GM18867 (cell line): ENCODE results near the gene PRICKLE3.
A peak's percentile ranks its signal among the peaks of the same experiment; 100 is the strongest.

Experiments
- ATAC-seq: cut with Tn5 transposase; IDR thresholded peaks from one replicate; pipeline ENCODE4 v1.9.1; 2021; ENCODE audit warnings: mild to moderate bottlenecking, moderate library complexity; ENCODE audit not compliant: unreplicated experiment

Gene PRICKLE3, protein sequence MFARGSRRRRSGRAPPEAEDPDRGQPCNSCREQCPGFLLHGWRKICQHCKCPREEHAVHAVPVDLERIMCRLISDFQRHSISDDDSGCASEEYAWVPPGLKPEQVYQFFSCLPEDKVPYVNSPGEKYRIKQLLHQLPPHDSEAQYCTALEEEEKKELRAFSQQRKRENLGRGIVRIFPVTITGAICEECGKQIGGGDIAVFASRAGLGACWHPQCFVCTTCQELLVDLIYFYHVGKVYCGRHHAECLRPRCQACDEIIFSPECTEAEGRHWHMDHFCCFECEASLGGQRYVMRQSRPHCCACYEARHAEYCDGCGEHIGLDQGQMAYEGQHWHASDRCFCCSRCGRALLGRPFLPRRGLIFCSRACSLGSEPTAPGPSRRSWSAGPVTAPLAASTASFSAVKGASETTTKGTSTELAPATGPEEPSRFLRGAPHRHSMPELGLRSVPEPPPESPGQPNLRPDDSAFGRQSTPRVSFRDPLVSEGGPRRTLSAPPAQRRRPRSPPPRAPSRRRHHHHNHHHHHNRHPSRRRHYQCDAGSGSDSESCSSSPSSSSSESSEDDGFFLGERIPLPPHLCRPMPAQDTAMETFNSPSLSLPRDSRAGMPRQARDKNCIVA

DNA sequence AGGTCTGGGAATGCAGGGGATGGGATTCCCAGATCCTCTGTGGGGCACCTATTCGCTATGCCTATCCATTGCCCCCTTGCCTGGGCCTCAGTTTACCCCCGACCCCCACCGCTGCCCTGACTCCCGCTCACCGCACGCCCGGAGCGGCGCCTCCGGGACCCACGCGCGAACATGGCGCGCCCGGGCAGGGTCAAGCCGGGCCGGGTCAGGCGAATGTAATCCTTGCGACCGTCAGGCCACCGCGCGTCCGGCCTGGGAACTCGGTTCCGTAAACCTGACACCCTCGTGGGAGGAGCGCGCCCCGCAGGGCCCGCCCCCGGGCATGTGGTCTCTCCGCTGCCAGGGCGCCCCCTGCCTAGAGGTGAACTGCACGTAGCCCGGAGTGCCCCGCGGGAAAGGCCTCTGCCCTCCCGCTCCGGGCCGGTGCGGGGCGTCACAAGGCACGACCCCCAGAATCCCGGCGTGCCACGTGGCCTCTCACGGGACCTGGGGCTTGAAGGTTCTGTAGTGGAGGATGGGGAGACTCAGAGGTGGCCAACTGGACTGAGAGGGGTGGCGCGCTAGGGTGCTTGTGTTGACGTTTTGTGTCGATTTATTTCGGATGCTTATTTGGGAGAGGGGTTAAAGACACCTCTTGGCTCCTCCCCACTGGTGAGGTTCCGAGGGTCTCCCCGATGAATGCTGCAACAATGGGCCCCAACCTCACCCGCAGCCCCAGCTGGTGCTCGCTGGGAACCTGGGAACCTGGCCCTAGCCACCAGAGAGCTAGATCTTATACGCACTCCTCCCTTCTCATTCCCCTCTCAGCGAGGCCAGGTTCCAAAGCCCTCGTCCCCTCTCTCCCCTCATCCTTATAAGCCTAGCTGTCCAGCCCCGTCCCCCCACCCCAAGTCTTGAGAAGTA lies at the start of gene PRICKLE3:
Gene PRICKLE3 (minus strand): TSS at position 249 of the 903 bp plus-strand sequence. CDS start 76 bp downstream, at position 173.
- ATAC-seq: peak; percentile 33

DNA sequence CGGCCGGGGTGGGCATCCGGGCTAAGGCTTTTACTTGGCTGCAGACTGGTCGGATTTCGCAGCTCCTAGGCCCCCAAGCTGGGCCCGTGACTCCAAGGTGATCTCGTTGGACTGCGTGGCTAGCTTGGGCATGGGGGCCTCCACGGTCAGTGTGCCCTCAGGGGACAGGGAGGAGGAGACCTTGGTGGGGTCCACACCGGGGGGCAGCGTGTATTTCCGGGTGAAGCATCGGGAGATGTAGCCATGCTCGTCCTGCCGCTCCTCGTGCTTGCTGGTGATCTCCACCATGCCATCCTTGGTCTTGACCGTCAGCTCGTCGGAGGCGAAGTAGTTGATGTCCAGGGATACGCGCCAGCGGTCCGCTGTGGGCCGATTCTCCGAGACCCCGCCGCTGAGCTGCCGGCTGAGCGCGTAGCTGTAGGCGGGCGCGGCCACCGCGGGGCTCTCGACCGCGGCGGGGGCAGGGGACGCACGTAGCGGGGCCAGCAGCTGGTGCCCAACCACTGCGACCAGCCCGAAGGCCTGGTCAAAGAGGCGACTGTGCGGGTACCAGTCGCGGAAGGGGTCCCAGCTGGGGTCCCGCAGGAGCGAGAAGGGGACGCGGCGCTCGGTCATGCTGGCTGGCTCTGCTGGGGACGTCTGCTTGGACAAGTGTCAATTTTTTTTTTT lies 47.8 kb upstream of the PRICKLE3 start:
- no peak for ATAC-seq

DNA sequence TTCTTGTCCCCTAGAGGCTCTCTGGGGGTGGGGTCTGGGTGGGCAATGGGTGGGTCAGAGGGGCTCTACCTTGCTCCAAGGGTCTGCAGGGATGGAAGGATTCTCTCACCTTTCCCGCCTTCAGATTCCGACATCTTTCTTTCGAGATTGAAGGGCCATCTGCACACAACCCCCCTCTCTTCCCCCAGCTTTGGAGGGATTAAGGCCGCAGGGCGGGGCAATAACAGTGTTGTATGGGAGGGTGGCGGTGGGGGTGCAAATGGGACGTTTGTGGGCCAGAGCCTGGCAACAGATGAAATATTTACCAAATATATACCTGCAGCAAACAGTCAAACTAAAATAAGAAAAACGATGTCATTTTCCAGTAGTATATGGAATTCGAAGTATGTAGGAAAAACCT lies 47.0 kb upstream of the PRICKLE3 start, which contains the start of gene CACNA1F:
Gene CACNA1F (minus strand): TSS at position 165 of the 400 bp plus-strand sequence. CDS start 31 bp downstream, at position 134.
- ATAC-seq: no peak

DNA sequence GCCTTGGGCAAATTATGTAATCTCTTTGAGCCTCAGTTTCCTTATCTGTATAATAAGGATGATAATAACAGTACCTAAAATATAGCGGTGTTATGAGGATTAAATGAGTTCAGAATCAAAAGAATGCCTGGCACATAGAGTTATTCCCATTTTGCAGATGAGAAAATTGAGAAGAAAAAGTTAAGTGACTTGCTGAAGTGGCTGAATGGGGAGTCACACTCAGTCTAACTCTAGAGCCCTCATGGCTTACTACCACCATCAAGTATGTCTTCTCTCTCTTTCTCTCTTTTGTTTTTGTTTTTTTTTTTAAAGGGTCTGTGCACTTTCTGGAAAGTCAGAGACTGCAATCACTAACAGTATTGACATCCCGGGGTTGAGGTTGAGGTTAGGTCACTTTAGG lies 46.4 kb upstream of the PRICKLE3 start:
- ATAC-seq: no peak

DNA sequence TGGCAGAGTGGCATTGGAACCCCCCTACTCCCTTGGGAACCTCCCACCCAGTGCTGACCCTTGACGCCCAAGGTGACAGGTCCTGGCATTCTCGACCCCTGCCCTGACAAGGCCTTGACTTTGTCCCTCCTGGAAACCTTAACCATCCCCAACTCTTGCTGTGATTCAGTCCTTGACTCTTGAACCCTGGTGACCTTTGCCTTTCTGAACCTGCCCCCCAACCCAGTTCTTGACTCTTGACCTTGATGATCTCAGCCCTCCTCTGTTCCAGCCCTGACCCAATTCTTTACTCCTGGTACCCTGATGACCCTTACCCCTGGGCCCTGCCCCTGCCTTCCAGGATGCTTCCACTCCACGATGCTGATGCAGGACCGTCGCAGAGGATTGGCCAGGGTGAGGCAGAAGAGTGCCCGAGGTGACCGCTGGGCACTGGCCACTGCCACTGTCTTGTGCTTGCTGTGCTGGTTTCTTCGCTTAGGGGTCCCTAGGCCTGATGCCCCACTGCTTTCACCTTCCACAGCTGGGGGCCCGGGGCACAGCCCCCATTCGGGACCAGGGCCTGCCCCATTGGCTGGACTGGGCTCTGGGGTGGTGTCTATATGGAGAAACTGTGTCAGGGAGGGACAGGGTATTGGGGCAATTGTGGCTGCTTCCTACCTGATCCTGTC lies 45.3 kb upstream of the PRICKLE3 start:
- ATAC-seq: no peak

DNA sequence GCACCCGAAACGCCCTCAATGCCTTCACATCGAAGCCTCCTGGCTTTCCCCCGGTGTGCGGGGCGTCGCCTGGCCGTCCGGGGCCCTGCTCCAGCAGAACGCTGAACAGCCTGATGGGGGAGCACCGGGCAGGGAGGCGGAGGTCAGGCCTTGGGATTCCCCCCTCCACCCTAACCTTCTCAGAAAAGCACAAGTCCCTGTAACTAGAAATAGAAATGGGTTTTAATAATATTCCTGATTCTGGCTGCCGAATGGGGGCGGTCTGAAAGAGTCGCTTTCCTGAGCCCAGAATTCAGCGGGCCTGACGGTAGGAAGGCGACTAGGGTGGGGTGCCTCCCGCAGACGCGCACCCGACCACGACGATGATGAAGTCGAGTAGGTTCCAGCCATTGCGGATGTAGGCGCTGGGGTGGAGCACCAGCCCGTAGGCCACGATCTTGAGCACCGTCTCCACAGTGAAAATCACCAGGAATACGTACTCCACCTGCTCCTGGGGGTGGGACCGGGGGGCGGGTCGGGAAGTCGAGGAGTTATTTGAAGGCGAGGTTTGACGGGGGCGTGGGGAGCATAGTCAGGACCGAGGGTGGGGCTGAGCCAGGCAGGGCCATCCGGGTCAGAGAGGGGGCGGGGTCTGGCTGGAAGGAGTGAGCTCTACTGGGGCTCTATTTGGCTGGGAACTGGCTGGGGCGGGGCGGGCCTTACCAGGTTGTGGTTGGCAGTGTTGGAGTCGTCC lies 44.5 kb upstream of the PRICKLE3 start:
- peak; percentile 53 for ATAC-seq

DNA sequence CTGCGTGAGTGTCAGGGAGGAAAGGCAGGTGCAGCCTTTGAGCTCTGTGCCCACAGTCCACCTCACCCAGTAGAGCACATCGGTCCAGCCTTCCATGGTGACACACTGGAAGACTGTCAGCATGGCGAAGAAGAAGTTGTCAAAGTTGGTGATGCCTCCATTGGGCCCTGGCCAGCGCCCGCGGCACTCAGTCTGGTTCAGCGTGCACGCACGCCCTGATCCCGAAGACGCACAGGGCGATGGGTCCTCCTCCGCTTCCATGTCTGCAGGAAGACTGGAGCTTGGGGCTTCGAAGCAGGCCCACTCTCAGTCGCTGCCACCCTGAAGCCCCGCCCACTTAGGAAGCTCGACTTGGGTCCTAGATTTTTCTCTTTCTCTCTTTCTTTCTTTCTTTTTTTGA lies 42.0 kb upstream of the PRICKLE3 start:
- ATAC-seq: no peak

DNA sequence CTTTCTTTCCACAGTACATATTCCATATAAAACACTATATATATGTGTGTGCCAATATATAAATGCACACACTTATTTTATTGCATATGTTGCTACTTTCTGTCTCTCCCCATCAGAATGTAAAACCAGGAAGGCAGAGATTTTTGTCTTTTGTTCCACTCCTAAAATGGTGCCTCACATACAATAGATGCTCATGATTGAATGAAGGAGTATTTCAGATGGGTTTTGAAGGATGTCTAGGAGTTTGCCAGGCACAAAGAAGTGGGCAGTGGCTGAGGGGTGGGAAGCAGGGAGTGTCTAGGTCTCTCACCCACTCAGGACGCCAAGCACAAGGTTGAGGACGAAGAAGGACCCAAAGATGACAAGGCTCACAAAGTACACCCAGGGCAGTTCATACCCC lies 41.6 kb upstream of the PRICKLE3 start:
- ATAC-seq: no peak

DNA sequence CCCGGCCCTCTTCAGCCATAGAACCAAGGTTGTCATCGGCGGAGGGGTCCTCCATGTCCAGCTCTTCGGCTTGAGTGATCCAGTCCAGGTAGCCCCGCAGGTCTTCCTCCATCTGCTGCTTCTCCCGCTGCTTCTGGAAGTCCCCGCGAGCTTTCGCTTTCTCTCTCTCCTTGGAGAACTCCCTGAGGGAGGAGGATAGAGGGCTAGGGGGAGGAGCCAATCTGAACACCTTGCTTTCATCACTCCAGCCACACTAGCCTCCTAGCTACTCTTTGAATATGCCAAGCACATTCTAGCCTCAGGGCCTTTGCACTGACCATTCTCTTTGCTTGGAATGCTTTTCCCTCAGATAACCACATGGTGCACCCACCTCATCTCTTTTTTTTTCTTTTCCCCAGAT lies 40.8 kb upstream of the PRICKLE3 start:
- no peak for ATAC-seq

DNA sequence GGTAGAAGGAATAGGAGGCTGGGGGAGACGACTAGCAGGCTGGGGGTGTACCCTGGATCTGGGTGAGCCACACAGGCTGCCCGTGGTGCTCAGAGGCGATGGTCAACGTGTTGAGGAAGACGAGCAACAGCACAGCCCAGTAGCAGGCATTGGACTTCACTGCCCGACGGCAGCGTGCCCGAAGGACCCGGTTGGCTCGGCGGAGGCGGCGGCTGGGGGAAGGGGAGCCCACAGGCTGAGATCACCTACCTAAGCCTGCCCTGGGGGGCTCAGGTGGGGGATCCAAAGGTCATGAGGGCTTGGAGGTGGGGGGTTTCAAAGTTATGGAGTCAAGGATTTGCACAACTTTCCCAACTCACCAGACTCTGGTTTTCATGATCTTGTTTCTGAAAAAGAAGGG lies 39.7 kb upstream of the PRICKLE3 start:
- ATAC-seq: no peak

DNA sequence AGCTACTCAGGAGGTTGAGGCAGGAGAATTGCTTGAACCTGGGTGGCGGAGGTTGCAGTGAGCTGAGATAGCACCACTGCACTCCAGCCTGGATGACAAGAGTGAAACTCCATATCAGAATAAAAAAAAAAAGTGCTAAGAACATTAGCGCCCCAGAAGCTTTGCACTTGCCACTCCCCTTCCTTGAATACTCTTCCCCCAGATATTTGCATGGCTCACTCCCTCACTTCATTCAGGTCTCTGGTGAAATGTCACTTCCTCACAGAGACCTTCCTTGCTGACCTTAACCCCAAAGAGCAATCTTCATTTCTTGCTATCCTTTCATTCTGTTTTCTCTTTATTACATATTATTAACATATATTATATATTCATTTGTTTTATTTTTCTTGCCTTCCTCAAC lies 35.7 kb upstream of the PRICKLE3 start:
- no peak for ATAC-seq

DNA sequence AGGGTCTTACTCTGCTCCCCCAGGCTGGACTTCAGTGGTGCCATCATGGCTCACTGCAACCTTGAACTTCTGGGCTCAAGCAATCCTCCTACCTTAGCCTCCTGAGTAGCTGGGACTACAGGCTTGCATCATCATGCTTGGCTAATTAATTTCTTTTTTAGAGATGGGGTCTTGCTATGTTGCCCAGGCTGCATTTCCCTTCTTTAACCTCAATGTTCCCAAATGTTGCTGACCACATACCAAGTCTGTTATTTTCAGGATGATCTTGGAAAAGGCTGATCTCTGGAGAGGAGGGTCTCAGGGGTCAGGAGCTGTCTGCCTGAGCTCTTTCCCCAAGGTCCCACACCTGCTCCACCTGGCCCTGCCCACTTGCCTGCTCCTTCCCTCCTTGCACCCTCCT lies 33.9 kb upstream of the PRICKLE3 start:
- no peak for ATAC-seq

DNA sequence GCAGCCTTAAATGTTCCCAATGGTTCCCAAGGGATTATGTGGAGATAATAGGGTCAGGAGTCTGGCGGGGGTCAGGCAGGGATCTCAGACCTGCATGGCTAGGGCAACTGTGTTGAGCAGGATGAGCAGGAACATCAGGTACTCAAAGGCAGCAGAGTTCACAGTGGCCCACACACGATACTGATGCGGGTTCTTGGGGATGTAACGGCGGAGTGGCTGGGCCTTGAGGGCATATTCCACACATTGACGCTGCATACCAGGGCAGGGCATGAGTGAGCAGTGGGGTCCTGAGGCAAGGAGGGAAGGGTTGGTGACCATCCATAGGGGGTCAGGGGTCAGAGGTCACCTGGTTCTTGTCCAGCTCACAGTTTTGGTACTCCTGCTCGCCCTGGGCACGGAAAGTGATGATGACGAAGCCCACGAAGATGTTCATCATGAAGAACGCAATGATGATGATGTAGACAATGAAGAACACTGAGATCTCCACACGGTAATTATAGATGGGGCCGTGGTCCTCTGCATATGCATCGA lies 28.9 kb upstream of the PRICKLE3 start:
- ATAC-seq: no peak

DNA sequence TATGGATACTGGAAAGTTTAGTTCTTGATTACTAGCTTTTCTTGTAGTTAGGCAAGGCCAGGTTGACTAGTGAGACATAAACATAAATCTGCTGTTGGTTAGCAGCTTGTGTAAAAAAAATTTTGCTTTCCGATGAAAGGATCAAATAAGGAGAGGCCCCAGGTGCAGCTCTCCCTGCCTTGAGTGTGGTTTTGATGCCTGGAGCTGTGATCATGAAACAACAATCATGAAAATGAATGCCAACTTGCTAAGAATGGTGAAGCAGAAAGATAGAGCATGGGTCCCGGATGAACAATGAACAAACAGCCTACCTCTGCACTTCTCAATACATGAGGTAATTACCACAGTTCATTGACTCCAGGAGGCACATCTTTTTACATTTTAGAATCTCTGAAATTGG lies 28.2 kb upstream of the PRICKLE3 start:
- no peak for ATAC-seq

DNA sequence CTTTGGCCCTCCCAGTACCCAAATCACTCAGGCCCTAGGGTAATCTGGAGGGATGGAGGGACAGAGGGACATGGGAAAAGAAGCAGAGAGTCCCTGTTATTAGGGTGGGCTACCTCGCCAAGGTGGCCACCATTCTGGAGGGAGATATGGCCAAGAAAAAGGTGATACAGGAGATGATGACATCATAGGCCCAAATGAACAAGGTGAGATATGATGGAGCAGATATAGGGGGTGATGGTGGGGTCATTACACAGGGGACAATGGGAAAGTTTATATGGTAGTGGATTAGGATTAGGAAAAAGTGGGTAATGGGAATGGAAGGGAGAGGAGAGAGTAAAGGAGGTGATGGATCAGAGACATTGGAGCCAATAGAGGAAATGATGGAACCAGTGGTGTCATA lies 26.7 kb upstream of the PRICKLE3 start:
- ATAC-seq: no peak

DNA sequence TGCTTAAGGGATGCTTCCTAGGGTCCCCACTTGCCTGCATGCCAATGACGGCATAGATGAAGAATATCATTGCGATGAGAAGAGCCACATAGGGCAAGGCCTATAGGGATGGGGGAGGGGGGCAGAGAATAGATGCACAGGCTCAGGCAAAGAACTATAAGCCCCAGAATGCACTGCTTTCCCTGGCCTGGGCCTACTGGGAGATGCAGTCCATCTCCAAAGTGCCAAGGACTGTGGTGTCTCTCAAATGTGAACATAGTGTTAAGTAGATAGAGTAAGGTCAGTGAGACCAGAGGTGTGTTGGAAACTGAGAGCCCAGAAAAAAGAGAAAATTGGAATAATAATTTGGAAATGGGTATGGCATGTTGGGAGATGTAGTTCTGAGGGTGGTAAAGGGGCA lies 26.0 kb upstream of the PRICKLE3 start:
- no peak for ATAC-seq

DNA sequence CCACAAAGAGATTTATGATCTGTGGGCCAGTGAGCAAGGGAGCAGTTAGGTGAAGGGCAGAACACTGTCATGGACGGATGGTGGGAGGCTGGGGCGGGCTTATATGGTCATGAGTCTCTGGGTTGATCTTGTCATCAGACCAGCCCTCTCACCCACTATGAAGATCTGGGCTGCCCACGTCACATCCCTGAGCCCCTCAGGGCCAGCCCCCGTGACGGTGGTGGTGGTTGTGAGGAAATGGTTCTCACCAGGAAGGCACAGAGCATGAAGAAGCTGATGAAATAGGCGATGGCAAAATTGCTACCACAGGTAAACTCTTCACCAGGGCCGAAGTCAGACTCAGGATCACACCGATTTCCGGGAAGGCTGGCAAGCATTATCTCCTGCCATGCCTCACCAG lies 24.9 kb upstream of the PRICKLE3 start:
- no peak for ATAC-seq

DNA sequence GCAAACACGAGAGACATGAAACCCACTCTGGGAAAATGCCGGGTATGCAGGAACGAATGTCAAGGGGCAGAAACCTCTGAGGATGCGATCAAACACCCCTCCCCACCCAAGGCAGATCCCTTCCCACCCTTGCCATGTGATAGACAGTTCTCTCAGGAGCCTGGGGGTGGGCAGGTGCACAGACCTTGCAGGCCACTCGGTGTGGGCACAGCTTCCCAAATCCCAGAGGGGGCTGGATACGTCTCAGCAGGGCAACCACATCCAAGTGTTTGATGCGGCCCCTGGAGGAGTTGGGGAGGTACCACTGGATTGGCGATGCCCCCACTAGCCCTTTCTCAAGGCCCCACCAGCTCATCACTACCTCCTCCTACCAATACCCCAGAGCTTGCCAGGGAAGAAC lies 24.2 kb upstream of the PRICKLE3 start:
- ATAC-seq: no peak
